Liver (tissue), 9 donors: ENCODE results near the gene DPPA3. TPM values are rescaled to one million over a fixed set of nuclear protein-coding genes. Genes with fewer than 3 reads are reported as not detected.

Experiments
- DNase-seq: peaks from one replicate; pipeline ENCODE4 v3.0.0-alpha.2; 2017; ENCODE audit warnings: low spot score
- H3K27ac ChIP-seq, 2 donors: one replicate each; pipeline ENCODE4 v1.7.0; 2013; ENCODE audit warnings: inconsistent platforms in 2 of 2, low read length in 2 of 2, control low read depth in 1 of 2, low read depth in 1 of 2, mild to moderate bottlenecking in 1 of 2
- H3K27me3 ChIP-seq, 4 donors: one replicate each; pipeline versions ENCODE4 v1.6.1 to v1.7.0; 2013; ENCODE audit warnings: low read length in 3 of 4, inconsistent platforms in 1 of 4, mild to moderate bottlenecking in 1 of 4, moderate library complexity in 1 of 4; ENCODE audit not compliant: control insufficient read depth in 4 of 4, insufficient read depth in 4 of 4
- H3K36me3 ChIP-seq, 4 donors: one replicate each; pipeline versions ENCODE4 v1.6.1 to v1.7.0; 2013; ENCODE audit warnings: low read length in 3 of 4, mild to moderate bottlenecking in 3 of 4, low read depth in 1 of 4, moderate library complexity in 1 of 4; ENCODE audit not compliant: control insufficient read depth in 4 of 4, insufficient read depth in 3 of 4
- H3K4me1 ChIP-seq, 4 donors: one replicate each; pipeline versions ENCODE4 v1.6.1 to v1.7.0; 2013; ENCODE audit warnings: low read length in 3 of 4, mild to moderate bottlenecking in 3 of 4, moderate library complexity in 1 of 4; ENCODE audit not compliant: control insufficient read depth in 4 of 4, insufficient read depth in 4 of 4
- H3K4me3 ChIP-seq, 3 donors: one replicate each; pipeline versions ENCODE4 v1.6.1 to v1.7.0; 2013; ENCODE audit warnings: low read length in 3 of 3, control low read depth in 1 of 3, low read depth in 1 of 3, mild to moderate bottlenecking in 1 of 3
- H3K9ac ChIP-seq, 2 donors: one replicate each; pipeline ENCODE4 v1.7.0; 2013; ENCODE audit warnings: low read length in 2 of 2, mild to moderate bottlenecking in 2 of 2, moderate library complexity in 2 of 2, control low read depth in 1 of 2, low read depth in 1 of 2
- H3K9me3 ChIP-seq, 4 donors: one replicate each; pipeline versions ENCODE4 v1.6.1 to v1.7.0; 2013; ENCODE audit warnings: low read length in 3 of 4; ENCODE audit not compliant: control insufficient read depth in 4 of 4
- EGR1 ChIP-seq, 2 donors: IDR thresholded peaks; 2 replicates each; pipeline ENCODE4 v1.6.1; 2016 to 2018; ENCODE audit warnings: antibody characterized with exemption in 2 of 2, low read depth in 2 of 2
- FOXA1 ChIP-seq: IDR thresholded peaks from 2 replicates; pipeline ENCODE4 v1.6.1; 2016; ENCODE audit warnings: antibody characterized with exemption
- HNF4A ChIP-seq, 2 donors: conservative IDR thresholded peaks; 2 replicates each; pipeline ENCODE4 v1.6.1; 2016; ENCODE audit warnings: antibody characterized with exemption in 2 of 2, mild to moderate bottlenecking in 2 of 2
- HNF4G ChIP-seq: IDR thresholded peaks from 2 replicates; pipeline ENCODE4 v1.6.1; 2016; ENCODE audit warnings: antibody characterized with exemption
- JUND ChIP-seq, 2 donors: IDR thresholded peaks; 2 replicates each; pipeline ENCODE4 v1.6.1; 2016; ENCODE audit warnings: antibody characterized with exemption in 2 of 2
- MAX ChIP-seq: IDR thresholded peaks from 2 replicates; pipeline ENCODE4 v1.6.1; 2016; ENCODE audit warnings: antibody characterized with exemption
- NR2F2 ChIP-seq: IDR thresholded peaks from 2 replicates; pipeline ENCODE4 v1.6.1; 2016; ENCODE audit warnings: antibody characterized with exemption
- RAD21 ChIP-seq, 2 donors: IDR thresholded peaks; 2 replicates each; pipeline ENCODE4 v1.6.1; 2016; ENCODE audit warnings: antibody characterized with exemption in 2 of 2, mild to moderate bottlenecking in 2 of 2
- REST ChIP-seq: IDR thresholded peaks from 2 replicates; pipeline ENCODE4 v1.6.1; 2016; ENCODE audit warnings: antibody characterized with exemption, mild to moderate bottlenecking
- RXRA ChIP-seq, 2 donors: IDR thresholded peaks; 2 replicates each; pipeline ENCODE4 v1.6.1; 2017 to 2018; ENCODE audit warnings: antibody characterized with exemption in 2 of 2, mild to moderate bottlenecking in 1 of 2
- SP1 ChIP-seq: IDR thresholded peaks from 2 replicates; pipeline ENCODE4 v1.6.1; 2018; ENCODE audit warnings: antibody characterized with exemption, mild to moderate bottlenecking
- TAF1 ChIP-seq: conservative IDR thresholded peaks from 2 replicates; pipeline ENCODE4 v1.6.1; 2016; ENCODE audit warnings: antibody characterized with exemption, mild to moderate bottlenecking
- YY1 ChIP-seq: IDR thresholded peaks from 2 replicates; pipeline ENCODE4 v1.6.1; 2016; ENCODE audit warnings: antibody characterized with exemption, mild to moderate bottlenecking
- WGBS: extraction: QIAGEN DNeasy Blood & Tissue Kit; methylation state at CpG from one replicate; pipeline ENCODE4 v1.1.7; 2013; 5-methylcytosine and 5-hydroxymethylcytosine counted together
- polyA plus RNA-seq, 2 donors: library from polyadenylated mRNA; stranded (reverse) in 1 of 2; unstranded in 1 of 2; fragments of 200-250 nt in 1 of 2; fragments of >200 nt in 1 of 2; fragmentation: Nextera tagmentation in 1 of 2; extraction: Ambion mirVana in 1 of 2; gene quantifications; one replicate each; pipeline versions ENCODE4 v1.2.1 to v1.2.3, GENCODE V29; 2013 to 2015
- total RNA-seq, 2 donors: library from RNA; depleted of rRNA; stranded (reverse); fragments of >200 nt; gene quantifications; one replicate each; pipeline ENCODE4 v1.2.3, GENCODE V29; 2014
- TF ChIP-seq, protein P1 (sequence below): IDR thresholded peaks from 2 replicates; pipeline ENCODE4 v1.6.1; 2016; ENCODE audit warnings: antibody characterized with exemption
- TF ChIP-seq, protein P2 (sequence below): IDR thresholded peaks from 2 replicates; pipeline ENCODE4 v1.6.1; 2016; ENCODE audit warnings: antibody characterized with exemption
- donor health status: healthy.
- donor health status: healthy.
- donor health status: healthy.
- donor health status: healthy.
- donor health status: healthy.

DPPA3 gene
- total and polyA plus RNA-seq, 4 donors, result not detected

DNA sequence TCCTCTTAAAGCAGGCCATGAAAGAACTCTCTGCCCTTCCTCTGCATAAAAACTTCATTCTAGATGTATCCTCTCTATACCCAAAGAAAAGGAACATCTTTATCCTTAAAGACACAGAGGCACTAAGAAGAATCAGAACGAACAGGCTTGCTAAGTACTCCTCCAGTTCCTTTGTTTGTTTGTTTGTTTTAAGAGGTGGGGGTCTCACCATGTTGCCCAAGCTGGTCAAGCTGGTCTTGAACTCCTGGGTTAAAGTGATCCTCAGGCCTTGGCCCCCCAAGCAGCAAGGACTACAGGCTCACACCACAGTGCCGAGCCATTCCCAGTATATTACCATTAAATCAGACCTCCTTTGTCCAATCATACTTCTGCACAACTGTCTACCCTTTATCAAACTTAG is 29.7 kb upstream of the DPPA3 start:
- Histone ChIP-seq H3K36me3 (no peaks in the 10 kb centered on the region), H3K27me3 (no peaks in the 10 kb centered on the region), H3K9me3 (no peaks in the 10 kb centered on the region), H3K27ac (no peak overlapping the region), H3K9ac (no peak overlapping the region), H3K4me3 (no peak overlapping the region), H3K4me1 (no peaks in the 10 kb centered on the region)
- TF ChIP-seq REST, result no peak
- TF ChIP-seq, protein P1, sequence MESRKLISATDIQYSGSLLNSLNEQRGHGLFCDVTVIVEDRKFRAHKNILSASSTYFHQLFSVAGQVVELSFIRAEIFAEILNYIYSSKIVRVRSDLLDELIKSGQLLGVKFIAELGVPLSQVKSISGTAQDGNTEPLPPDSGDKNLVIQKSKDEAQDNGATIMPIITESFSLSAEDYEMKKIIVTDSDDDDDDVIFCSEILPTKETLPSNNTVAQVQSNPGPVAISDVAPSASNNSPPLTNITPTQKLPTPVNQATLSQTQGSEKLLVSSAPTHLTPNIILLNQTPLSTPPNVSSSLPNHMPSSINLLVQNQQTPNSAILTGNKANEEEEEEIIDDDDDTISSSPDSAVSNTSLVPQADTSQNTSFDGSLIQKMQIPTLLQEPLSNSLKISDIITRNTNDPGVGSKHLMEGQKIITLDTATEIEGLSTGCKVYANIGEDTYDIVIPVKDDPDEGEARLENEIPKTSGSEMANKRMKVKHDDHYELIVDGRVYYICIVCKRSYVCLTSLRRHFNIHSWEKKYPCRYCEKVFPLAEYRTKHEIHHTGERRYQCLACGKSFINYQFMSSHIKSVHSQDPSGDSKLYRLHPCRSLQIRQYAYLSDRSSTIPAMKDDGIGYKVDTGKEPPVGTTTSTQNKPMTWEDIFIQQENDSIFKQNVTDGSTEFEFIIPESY, result no peak
- TF ChIP-seq FOXA1, result no peak
- TF ChIP-seq YY1, result no peak
- TF ChIP-seq MAX, result no peak
- TF ChIP-seq, protein P2, sequence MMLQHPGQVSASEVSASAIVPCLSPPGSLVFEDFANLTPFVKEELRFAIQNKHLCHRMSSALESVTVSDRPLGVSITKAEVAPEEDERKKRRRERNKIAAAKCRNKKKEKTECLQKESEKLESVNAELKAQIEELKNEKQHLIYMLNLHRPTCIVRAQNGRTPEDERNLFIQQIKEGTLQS, result no peak
- no peak for TF ChIP-seq JUND (IDR thresholded peaks at IDR 0.05)
- 74% methylated on average over 2 of the region's 2 CpGs for WGBS
- no peak for DNase-seq

DNA sequence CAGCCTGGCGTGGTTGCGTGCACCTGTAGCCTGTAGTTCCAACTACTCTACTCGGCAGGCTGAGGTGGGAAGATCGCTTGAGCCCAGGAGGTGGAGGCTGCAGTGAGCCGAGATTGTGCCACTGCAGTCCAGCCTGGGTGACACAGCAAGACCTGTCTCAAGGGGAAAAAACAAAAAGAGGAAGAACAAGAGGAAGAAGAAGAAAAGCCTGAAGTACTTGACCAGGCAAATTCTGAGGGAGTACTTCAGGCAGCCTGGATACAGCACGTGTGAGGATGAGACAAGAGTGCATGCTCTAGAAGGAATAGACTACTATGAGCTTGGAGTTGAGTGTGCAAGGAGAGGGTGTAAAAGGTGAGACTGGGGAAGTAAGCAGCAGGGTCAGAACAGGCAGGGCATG is 17.4 kb upstream of the DPPA3 start:
- H3K27me3 ChIP-seq, result no peaks in the 10 kb centered on the region
- H3K27ac ChIP-seq, result no peak overlapping the region
- no peak overlapping the region for H3K4me3 ChIP-seq
- no peak overlapping the region for H3K9ac ChIP-seq
- H3K36me3 ChIP-seq, result no peaks in the 10 kb centered on the region
- no peaks in the 10 kb centered on the region for H3K9me3 ChIP-seq
- TF ChIP-seq, protein P2, result no peak
- TF ChIP-seq YY1, result no peak
- TF ChIP-seq RAD21 (IDR thresholded peaks at IDR 0.05), result no peak
- no peak for TF ChIP-seq MAX
- TF ChIP-seq SP1, result no peak
- TF ChIP-seq REST, result no peak
- TF ChIP-seq NR2F2, result no peak
- no peak for TF ChIP-seq FOXA1
- TF ChIP-seq HNF4A (conservative IDR thresholded peaks at IDR 0.05), result no peak
- no peak for TF ChIP-seq TAF1
- no peak for TF ChIP-seq EGR1 (IDR thresholded peaks at IDR 0.05; ENCODE audit: low read depth in 2 of 2)
- TF ChIP-seq RXRA (IDR thresholded peaks at IDR 0.05), result no peak
- TF ChIP-seq, protein P1, result no peak
- TF ChIP-seq HNF4G, result no peak
- no peak for DNase-seq
- 72% methylated on average over 6 of the region's 6 CpGs for WGBS
- H3K4me1 ChIP-seq, result no peaks in the 10 kb centered on the region
